ENCODE results near the gene CDC42EP3. TPM values are rescaled to one million over a fixed set of nuclear protein-coding genes. Genes with fewer than 3 reads are reported as not detected.

CDC42EP3 gene
- total RNA-seq, 2 donors from 2014 or later: 42.2 to 57.4 TPM

DNA sequence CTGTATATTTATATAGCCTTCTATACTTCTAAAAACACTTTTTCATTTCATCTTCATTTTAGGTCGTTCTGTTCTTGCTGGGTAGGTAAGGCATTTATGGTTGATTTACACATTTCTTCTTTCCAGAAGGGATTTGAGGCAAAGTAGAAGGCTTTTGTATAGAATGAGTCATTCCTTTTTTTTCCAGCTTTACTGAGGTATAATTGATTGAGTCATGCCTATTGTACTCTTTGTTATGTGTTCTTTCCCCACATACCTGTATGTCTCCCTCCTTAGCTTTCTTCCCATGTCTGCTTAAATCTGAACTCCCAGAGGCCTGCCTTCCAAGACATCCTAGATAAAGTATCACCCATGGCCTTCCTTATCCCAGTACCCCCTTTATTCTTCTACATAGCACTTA, 4.8 kb upstream of the CDC42EP3 start:
- Histone ChIP-seq H3K27me3 (replicated peaks; ENCODE audit: insufficient read depth) (no peaks in the 10 kb centered on the region), H3K4me1 (ENCODE audit: control insufficient read depth in 1 of 2, low read depth in 2 of 2) (no peaks in the 10 kb centered on the region), H3K9me3 (no peaks in the 10 kb centered on the region), H3K36me3 (no peaks in the 10 kb centered on the region), H3K4me3 (no peak overlapping the region), H3K27ac (no peak overlapping the region)
- ATAC-seq (ENCODE audit: insufficient number of reproducible peaks, low FRiP score, low read depth) (no peak), DNase-seq (ENCODE audit: low spot score) (no peak)
- TF ChIP-seq CTCF (IDR thresholded peaks at IDR 0.05): no peak

DNA sequence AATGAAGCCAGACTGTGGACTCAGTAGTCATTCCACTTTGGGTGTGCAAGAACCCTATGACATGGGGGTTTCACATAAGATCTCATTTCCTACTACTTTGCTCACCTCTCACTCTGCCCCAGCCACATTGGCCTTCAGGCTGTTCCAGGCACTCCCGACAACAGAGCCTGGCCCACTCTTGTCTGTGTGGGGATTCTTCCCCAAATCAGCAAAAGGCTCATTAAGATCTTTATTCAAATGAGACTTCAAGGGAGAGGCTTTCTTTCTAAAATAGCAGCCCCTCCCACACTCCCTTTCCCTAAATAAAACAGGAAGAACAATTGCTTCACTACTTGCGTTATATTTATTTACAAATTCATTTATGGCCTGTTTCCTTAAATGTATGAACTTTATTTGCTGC, 3.5 kb upstream of the CDC42EP3 start:
- Histone ChIP-seq H3K27ac (peak overlapping the region in 1 of 2 donors; percentile 55), H3K9me3 (no peaks in the 10 kb centered on the region), H3K4me3 (no peak overlapping the region), H3K4me1 (ENCODE audit: control insufficient read depth in 1 of 2, low read depth in 2 of 2) (peaks cover 0 to 4% of the 10 kb centered on the region in 2 donors), H3K36me3 (no peaks in the 10 kb centered on the region), H3K27me3 (replicated peaks; ENCODE audit: insufficient read depth) (no peaks in the 10 kb centered on the region)
- DNase-seq (ENCODE audit: low spot score) (no peak), ATAC-seq (ENCODE audit: insufficient number of reproducible peaks, low FRiP score, low read depth) (no peak)
- no peak for TF ChIP-seq CTCF (IDR thresholded peaks at IDR 0.05)

DNA sequence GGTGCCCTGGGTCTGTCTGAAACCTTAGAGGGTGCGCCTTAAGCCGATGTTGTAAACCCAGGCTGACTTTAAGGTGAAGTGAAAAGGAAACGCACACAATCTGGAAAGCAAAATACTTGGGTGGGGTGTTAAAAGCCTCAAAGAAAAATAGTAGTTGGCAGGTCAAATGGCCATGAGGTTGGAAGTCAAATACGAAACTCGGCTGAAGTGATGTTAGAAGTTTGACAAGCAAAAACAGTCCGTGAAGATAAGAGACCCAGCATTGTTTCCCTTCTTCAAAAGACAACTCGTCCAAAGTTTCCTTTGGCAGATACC, 1.4 kb upstream of the CDC42EP3 start:
- Histone ChIP-seq H3K4me1 (ENCODE audit: control insufficient read depth in 1 of 2, low read depth in 2 of 2) (peaks cover 12 to 23% of the 10 kb centered on the region in 2 donors), H3K27ac (peak overlapping the region; percentile 89 to 95), H3K9me3 (no peaks in the 10 kb centered on the region), H3K36me3 (no peaks in the 10 kb centered on the region), H3K27me3 (replicated peaks; ENCODE audit: insufficient read depth) (no peaks in the 10 kb centered on the region), H3K4me3 (peak overlapping the region; percentile 97)
- no peak for DNase-seq (ENCODE audit: low spot score)
- TF ChIP-seq CTCF (IDR thresholded peaks at IDR 0.05): no peak
- ATAC-seq (ENCODE audit: insufficient number of reproducible peaks, low FRiP score, low read depth): no peak

DNA sequence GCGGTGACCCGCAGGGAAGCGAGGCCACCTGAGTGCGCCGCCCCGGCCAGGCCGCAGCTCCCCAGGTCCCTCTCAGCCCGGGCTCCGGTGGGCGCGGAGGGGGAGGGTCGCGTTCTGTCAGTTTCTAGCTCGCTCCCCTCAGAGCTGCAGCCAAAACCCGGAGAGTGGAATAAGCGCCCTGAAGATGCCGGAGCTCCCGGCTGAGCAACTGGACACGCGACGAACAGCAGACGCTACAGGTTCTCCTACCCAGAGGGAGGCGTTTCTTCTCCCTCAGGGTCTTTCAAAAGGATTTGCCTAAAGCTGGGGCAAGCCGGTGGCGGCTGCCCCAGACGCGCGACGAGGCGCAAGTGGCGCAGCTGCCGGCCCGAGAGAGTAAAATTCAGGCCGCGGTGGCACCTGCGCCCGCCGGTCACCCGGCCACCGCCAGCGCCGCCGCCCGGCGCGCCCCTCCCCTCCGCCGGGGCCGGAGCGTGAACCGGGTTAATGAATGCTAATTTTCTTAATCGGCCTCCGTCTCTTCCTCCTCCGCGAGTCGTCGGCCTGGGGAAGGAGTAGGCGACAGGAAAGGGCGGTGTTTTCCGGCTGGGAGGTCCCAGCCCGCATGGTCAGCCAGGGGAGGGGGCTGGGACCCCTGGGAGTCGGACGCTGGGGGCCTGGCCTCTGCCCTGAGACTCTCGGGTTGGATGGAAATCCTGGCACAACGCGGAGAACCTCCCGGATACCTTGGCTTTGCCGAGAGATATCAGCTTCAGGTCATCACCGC, 845 bp upstream of the CDC42EP3 start:
- H3K4me1 ChIP-seq (ENCODE audit: control insufficient read depth in 1 of 2, low read depth in 2 of 2): peaks cover 17 to 28% of the 10 kb centered on the region in 2 donors
- DNase-seq (ENCODE audit: low spot score) (no peak), ATAC-seq (ENCODE audit: insufficient number of reproducible peaks, low FRiP score, low read depth) (peak; percentile 34)
- TF ChIP-seq CTCF (IDR thresholded peaks at IDR 0.05): no peak
- no peaks in the 10 kb centered on the region for H3K36me3 ChIP-seq
- peak overlapping the region; percentile 97 for H3K4me3 ChIP-seq
- H3K27ac ChIP-seq: peak overlapping the region; percentile 89 to 95
- no peaks in the 10 kb centered on the region for H3K9me3 ChIP-seq
- H3K27me3 ChIP-seq (replicated peaks; ENCODE audit: insufficient read depth): no peaks in the 10 kb centered on the region

GRCh38 chr2:37671816-37672103, 318 bp upstream of the CDC42EP3 start:
- ATAC-seq (ENCODE audit: insufficient number of reproducible peaks, low FRiP score, low read depth): no peak
- Histone ChIP-seq H3K27ac (peak overlapping the region; percentile 89 to 95), H3K36me3 (no peaks in the 10 kb centered on the region), H3K27me3 (replicated peaks; ENCODE audit: insufficient read depth) (no peaks in the 10 kb centered on the region), H3K4me1 (ENCODE audit: control insufficient read depth in 1 of 2, low read depth in 2 of 2) (peaks cover 22 to 33% of the 10 kb centered on the region in 2 donors), H3K9me3 (no peaks in the 10 kb centered on the region), H3K4me3 (peak overlapping the region; percentile 97)
- no peak for TF ChIP-seq CTCF (IDR thresholded peaks at IDR 0.05)
- DNase-seq (ENCODE audit: low spot score): no peak

Data from thoracic aorta (tissue), 2 donors.